ENCODE results near the gene ZNF683. TPM values are rescaled to one million over a fixed set of nuclear protein-coding genes. Genes with fewer than 3 reads are reported as not detected.

ZNF683 gene
- total and polyA plus RNA-seq, 9 of the 15 experiments (the other 6 are each of a cell fraction or from before 2014, with no cell fraction given), result not detected

GRCh38 chr1:26335774-26336476, 36.6 kb downstream of the ZNF683 start:
- TSS peak; percentile 68 for BruUV-seq (replicated peaks)
- Histone ChIP-seq H4K20me1 (replicated peaks; ENCODE audit: control insufficient read depth, insufficient read depth, low read length) (no peaks in the 10 kb centered on the region), H3K4me3 (peak overlapping the region; percentile 50), H3K9me3 (replicated peaks; ENCODE audit: control insufficient read depth, insufficient read depth, low read depth, low read length) (no peaks in the 10 kb centered on the region), H3K9ac (ENCODE audit: insufficient read depth in 1 of 2, low read depth in 2 of 2, low read length in 2 of 2) (peak overlapping the region; percentile 80 to 95; a peak in 3 of 4 replicates), H3K27ac (ENCODE audit: extremely low read depth, low read depth, low read length) (peak overlapping the region; percentile 33; the same call in 1 of the 3 replicates), H3K79me2 (ENCODE audit: control insufficient read depth, insufficient read depth, low read length) (no peaks in the 10 kb centered on the region), H3K36me3 (ENCODE audit: control insufficient read depth, insufficient read depth, low read length) (no peaks in the 10 kb centered on the region), H3K9me1 (ENCODE audit: control insufficient read depth, insufficient read depth, low read length) (peaks cover 4% of the 10 kb centered on the region), H3K27me3 (ENCODE audit: control insufficient read depth in 2 of 2, insufficient read depth in 2 of 2, low read length in 2 of 2) (no peaks in the 10 kb centered on the region), H3K4me2 (ENCODE audit: insufficient read depth, low read length) (peak overlapping the region; percentile 89), H3K4me1 (replicated peaks in 1 of 2; ENCODE audit: control insufficient read depth in 2 of 2, insufficient read depth in 2 of 2, low read length in 2 of 2) (peaks cover 14 to 21% of the 10 kb centered on the region in 2 experiments), H2AFZ (ENCODE audit: low read depth, low read length) (peak overlapping the region; percentile 98)
- intact Hi-C loops (cut with micrococcal nuclease) (no loop called here), in situ Hi-C loops (cut with MboI) (no loop called here)
- ATAC-seq (peak; percentile 39), FAIRE-seq (no peak), DNase-seq (ENCODE audit: extremely low read depth in 1 of 4, low spot score in 3 of 4) (peak in 1 of 4 experiments; percentile 55)
- POLR2A ChIA-PET, result interaction anchor here (0.6 to 3.5 kb wide), 15 partner anchors 8 to 308 kb away, joined by 3 to 24 read pairs (median 4); partner anchors contain the start of genes CD52 and SH3BGRL3
- CTCF ChIA-PET (ENCODE audit: low intra/inter-chr PET ratio), result no interaction called here
- 2% methylated on average over 35 of the region's 41 CpGs for WGBS (ENCODE audit: insufficient coverage, low coverage, missing lambda C conversion rate)
- TF ChIP-seq PML (IDR thresholded peaks at IDR 0.05; ENCODE audit: low read length), result no peak
- no peak for TF ChIP-seq ZNF398 (CRISPR knock-in tag; IDR thresholded peaks at IDR 0.05)
- TF ChIP-seq ATF3 (IDR thresholded peaks at IDR 0.05), result no peak
- no peak for TF ChIP-seq ATF3 (CRISPR knock-in tag; conservative IDR thresholded peaks at IDR 0.05)
- TF ChIP-seq ZNF197 (CRISPR knock-in tag; IDR thresholded peaks at IDR 0.05; ENCODE audit: low read depth), result no peak
- no peak for TF ChIP-seq U2AF2 (optimal IDR thresholded peaks at IDR 0.05; ENCODE audit: low read depth, low read length)
- 0 out of 4 replicates have a peak, but pooled peaks have one; percentile 35 to 46 for TF ChIP-seq MLLT1 (IDR thresholded peaks at IDR 0.05)
- TF ChIP-seq CBX2 (IDR thresholded peaks at IDR 0.05; ENCODE audit: insufficient read depth, low read length, poor library complexity, severe bottlenecking), result no peak
- TF ChIP-seq CCNT2 (IDR thresholded peaks at IDR 0.05; ENCODE audit: borderline replicate concordance, extremely low read depth, insufficient read length, low read depth, low read length), result no peak
- TF ChIP-seq PRDM10 (IDR thresholded peaks at IDR 0.05; ENCODE audit: partially characterized antibody), result peak; percentile 53
- no peak for TF ChIP-seq CCAR2 (IDR thresholded peaks at IDR 0.05; ENCODE audit: low read depth, low read length)
- no peak for TF ChIP-seq PTBP1 (IDR thresholded peaks at IDR 0.05; ENCODE audit: low read depth, low read length)
- no peak for TF ChIP-seq NCOA2 (IDR thresholded peaks at IDR 0.05; ENCODE audit: partially characterized antibody in 2 of 2)
